B cell (primary cell): ENCODE results near the gene CNGB1.

ENCODE experiments used
- CTCF ChIP-seq: fragments of 200-600 bp; IDR thresholded peaks from one replicate; pipeline ENCODE4 v1.8.0; 2022; ENCODE audit warnings: antibody characterized with exemption, mild to moderate bottlenecking
- EZH2 ChIP-seq: IDR thresholded peaks from 2 replicates; pipeline ENCODE4 v1.6.1; 2012; ENCODE audit warnings: borderline replicate concordance, low read depth, mild to moderate bottlenecking, moderate library complexity, low read length; ENCODE audit not compliant: insufficient read depth, poor library complexity, severe bottlenecking

GRCh38 chr16:57961538-57961937 lies 9.4 kb downstream of the CNGB1 start:
- TF ChIP-seq CTCF, result no peak
- no peak for TF ChIP-seq EZH2
